Gastroesophageal sphincter (tissue), 4 donors: ENCODE data around the gene CNTNAP3. TPM values are rescaled to one million over a fixed set of nuclear protein-coding genes. Genes with fewer than 3 reads are reported as not detected.
"Not testable (repeated sequence)": the region's sequence is repeated elsewhere in the genome, so short reads cannot be mapped to it uniquely, and the experiment has no call there.

Source experiments
- ATAC-seq: fragments of 150-250 bp; one replicate; pipeline ENCODE4 v1.9.1; 2016; ENCODE audit warnings: mild to moderate bottlenecking, moderate library complexity
- H3K27ac ChIP-seq, 4 donors: fragments of 200-600 bp; sonication (generic) in 3 of 4; 1 replicate in 3 of 4; 2 replicates in 1 of 4; pipeline ENCODE4 v1.5.1; 2016 to 2019
- H3K27me3 ChIP-seq: fragments of 200-600 bp; sonication (generic); one replicate; pipeline ENCODE4 v1.5.1; 2019
- H3K36me3 ChIP-seq, 2 donors: fragments of 200-600 bp; sonication (generic); one replicate each; pipeline ENCODE4 v1.5.1; 2019; ENCODE audit warnings: control low read depth in 1 of 2
- H3K4me1 ChIP-seq, 3 donors: fragments of 200-600 bp; sonication (generic); 1 replicate in 2 of 3; 2 replicates in 1 of 3; pipeline ENCODE4 v1.5.1; 2016 to 2019; ENCODE audit warnings: control low read depth in 2 of 3
- H3K4me3 ChIP-seq, 2 donors: fragments of 200-600 bp; sonication (generic); one replicate each; pipeline ENCODE4 v1.5.1; 2019; ENCODE audit warnings: mild to moderate bottlenecking in 1 of 2, moderate library complexity in 1 of 2
- H3K9me3 ChIP-seq, 3 donors: fragments of 200-600 bp; sonication (generic); one replicate each; pipeline ENCODE4 v1.5.1; 2017 to 2019; ENCODE audit warnings: control low read depth in 2 of 3
- EP300 ChIP-seq: sonication (generic); formaldehyde crosslinking; IDR thresholded peaks from one replicate; pipeline ENCODE4 v1.6.1; 2017; ENCODE audit warnings: antibody characterized with exemption, mild to moderate bottlenecking
- POLR2A ChIP-seq, 2 donors: fragments of 450-650 bp; IDR thresholded peaks; one replicate each; pipeline ENCODE4 v1.6.1; 2017; ENCODE audit warnings: antibody characterized with exemption in 2 of 2, mild to moderate bottlenecking in 2 of 2, moderate library complexity in 1 of 2
- POLR2AphosphoS5 ChIP-seq: sonication (generic); formaldehyde crosslinking; IDR thresholded peaks from one replicate; pipeline ENCODE4 v1.6.1; 2017; ENCODE audit warnings: antibody characterized with exemption
- WGBS, 2 donors: methylation state at CpG; one replicate each; pipeline ENCODE4 v1.1.5; 2018; ENCODE audit warnings: low coverage in 1 of 2; 5-methylcytosine and 5-hydroxymethylcytosine counted together
- total RNA-seq, 4 donors: library from RNA; depleted of rRNA; stranded (reverse); fragments of >200 nt; gene quantifications; one replicate each; pipeline ENCODE4 v1.1.0, GENCODE V29; 2016
- TF ChIP-seq, protein P1 (sequence below), 4 experiments: fragments of 200-600 bp in 2 of 4; fragments of 450-650 bp in 2 of 4; sonication (generic) in 1 of 4; IDR thresholded peaks; one replicate each; pipeline ENCODE4 v1.5.1; 2017 to 2019; ENCODE audit warnings: antibody characterized with exemption in 4 of 4, mild to moderate bottlenecking in 2 of 4, moderate library complexity in 2 of 4

CNTNAP3 gene
- total RNA-seq, 4 donors from 2014 or later = 31.5 to 65.1 (median 57.9) TPM

DNA sequence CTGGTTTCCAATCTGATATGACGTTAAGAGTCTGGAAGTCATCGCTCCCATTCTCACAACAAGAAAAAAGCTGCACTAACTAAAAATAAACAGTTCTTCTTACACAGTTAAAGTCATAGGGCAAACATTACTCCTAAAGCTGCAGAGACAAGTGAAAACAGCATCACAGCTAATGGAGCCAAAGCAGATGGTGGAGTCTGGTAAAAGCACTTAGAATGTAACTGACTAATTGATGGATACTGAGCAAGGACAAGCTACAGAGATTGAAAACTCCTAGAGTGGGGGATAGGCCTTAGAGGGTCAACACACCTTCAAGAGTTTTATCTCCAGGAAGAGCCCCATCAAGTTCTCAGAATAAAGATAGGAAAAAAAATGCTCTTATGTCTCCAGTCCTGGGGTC is 166.6 kb downstream of the CNTNAP3 start:
- WGBS, 2 donors = 0% methylated on average over 1 of the region's 2 CpGs; no CpG with 5 or more reads in 1 of the 2 donors
- not testable (repeated sequence) for H3K36me3 ChIP-seq, ATAC-seq, H3K27ac ChIP-seq, H3K9me3 ChIP-seq, H3K4me3 ChIP-seq, H3K4me1 ChIP-seq, H3K27me3 ChIP-seq

DNA sequence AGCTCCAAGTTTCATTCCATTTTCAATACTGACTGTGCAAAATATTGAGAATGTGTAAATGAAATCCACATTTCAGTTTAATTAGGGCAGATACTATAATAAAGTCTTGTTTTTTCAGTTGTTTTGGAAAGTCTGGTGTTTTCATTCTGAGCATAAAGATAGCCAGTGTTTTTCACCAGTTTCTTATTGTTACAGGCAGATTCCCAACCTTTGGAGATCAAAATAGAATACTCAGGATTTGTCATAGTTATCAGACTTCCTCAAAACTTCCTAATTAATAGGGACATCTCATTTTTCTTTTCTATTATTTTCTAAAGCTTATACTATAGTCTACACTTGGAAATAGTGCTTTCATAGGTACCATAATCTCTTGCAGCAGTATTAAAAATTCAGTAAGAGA is 176.2 kb downstream of the CNTNAP3 start:
- not testable (repeated sequence) for ATAC-seq, H3K9me3 ChIP-seq, H3K4me1 ChIP-seq, H3K4me3 ChIP-seq, H3K27ac ChIP-seq, H3K27me3 ChIP-seq
- H3K36me3 ChIP-seq = peaks cover 0 to 11% of the 10 kb centered on the region in 2 donors

DNA sequence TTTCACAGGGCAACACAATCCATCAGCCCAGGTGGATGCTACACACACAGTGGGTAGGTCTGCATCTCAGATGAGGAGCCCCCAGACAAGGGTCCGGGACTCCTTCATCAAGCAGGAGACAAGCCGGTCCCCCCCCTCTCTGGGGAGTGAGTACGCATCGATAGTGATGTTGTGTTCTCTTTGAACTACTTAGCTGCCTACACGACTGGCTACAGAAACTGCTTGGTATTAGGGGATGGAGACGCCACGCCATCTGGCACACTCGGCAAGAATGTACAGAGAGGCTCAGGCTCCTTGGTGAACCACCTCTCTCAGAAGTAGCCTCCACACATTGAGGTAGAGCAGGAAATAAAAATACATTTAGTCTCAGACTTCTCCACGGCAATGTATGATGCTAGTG is 179.8 kb downstream of the CNTNAP3 start:
- Histone ChIP-seq H3K36me3 (peaks cover 0 to 15% of the 10 kb centered on the region in 2 donors), H3K9me3 (no peaks in the 10 kb centered on the region), H3K27ac (no peak overlapping the region), H3K4me3 (no peak overlapping the region), H3K4me1 (no peaks in the 10 kb centered on the region), H3K27me3 (no peaks in the 10 kb centered on the region)
- ATAC-seq = no peak
- 75 to 91% methylated on average over 1 to 5 of the region's 9 CpGs for WGBS, 2 donors
- TF ChIP-seq EP300 = no peak
- TF ChIP-seq POLR2AphosphoS5 = no peak
- TF ChIP-seq POLR2A (IDR thresholded peaks at IDR 0.05) = no peak
- TF ChIP-seq, protein P1, sequence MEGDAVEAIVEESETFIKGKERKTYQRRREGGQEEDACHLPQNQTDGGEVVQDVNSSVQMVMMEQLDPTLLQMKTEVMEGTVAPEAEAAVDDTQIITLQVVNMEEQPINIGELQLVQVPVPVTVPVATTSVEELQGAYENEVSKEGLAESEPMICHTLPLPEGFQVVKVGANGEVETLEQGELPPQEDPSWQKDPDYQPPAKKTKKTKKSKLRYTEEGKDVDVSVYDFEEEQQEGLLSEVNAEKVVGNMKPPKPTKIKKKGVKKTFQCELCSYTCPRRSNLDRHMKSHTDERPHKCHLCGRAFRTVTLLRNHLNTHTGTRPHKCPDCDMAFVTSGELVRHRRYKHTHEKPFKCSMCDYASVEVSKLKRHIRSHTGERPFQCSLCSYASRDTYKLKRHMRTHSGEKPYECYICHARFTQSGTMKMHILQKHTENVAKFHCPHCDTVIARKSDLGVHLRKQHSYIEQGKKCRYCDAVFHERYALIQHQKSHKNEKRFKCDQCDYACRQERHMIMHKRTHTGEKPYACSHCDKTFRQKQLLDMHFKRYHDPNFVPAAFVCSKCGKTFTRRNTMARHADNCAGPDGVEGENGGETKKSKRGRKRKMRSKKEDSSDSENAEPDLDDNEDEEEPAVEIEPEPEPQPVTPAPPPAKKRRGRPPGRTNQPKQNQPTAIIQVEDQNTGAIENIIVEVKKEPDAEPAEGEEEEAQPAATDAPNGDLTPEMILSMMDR (IDR thresholded peaks at IDR 0.05) = no peak

DNA sequence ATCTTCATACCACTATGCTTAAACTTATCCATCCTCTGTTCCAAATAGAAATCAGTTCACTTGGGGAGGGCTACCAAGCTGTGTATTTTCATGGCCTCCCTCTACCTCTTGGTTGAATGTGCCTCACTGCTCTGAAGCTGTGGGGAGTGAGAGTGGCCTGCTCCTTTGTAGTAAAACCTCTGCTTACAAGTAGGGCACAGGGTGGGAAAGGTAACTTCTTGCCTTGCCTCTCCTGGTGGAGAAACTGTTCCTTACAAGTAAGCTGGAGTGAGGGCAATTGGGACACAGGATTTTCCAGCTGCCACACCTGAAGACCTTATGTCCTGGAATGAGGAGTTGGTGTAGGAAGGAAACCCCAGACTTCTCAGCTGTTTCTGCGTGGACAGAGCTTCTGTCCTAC is 190.8 kb downstream of the CNTNAP3 start:
- ATAC-seq, H3K27ac ChIP-seq, H3K4me1 ChIP-seq, H3K36me3 ChIP-seq, H3K27me3 ChIP-seq, H3K9me3 ChIP-seq, H3K4me3 ChIP-seq: not testable (repeated sequence)
- no CpG with 5 or more reads among the region's 1 CpG for WGBS, 2 donors

DNA sequence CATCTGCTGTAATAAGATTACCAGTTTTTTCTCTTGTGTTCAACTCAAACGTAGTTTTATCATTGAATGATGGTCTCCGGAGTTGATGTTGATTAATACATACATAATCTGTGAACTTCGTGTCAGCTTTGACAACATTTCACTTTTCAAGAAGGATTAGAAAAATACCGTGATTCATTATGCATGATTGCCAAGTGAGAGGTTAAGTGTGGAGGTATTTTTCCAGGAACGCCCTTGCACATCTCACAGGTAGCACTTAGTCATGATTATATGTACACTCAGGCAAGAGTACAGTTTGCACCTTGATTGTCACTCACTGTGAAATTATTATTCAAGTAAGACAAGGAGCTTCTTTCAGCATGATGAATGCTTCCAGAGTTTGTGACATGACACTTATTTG is 202.7 kb downstream of the CNTNAP3 start:
- not testable (repeated sequence) for H3K27me3 ChIP-seq, H3K4me3 ChIP-seq, ATAC-seq, H3K4me1 ChIP-seq, H3K9me3 ChIP-seq, H3K36me3 ChIP-seq, H3K27ac ChIP-seq
- 80 to 85% methylated on average over 5 of the region's 5 CpGs for WGBS, 2 donors

DNA sequence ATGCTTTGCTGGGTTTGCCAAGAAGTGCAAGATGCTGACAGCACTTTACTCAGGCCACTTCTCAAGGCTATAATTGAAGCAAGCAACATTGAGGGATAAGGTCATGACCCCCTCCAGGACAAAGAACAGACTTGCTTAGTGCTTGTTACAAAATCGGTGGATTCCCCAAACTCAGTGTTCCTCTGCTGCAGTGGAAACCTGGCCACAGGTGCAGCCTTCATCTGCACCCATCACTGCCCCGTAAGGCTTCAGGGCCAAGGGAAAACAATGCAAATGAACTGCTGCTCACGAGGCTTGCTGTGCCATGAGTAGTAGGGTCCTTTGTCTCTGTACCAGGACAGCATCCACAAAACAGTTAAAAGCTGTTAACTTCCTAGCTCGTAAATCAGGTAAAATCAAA is 205.4 kb downstream of the CNTNAP3 start:
- 60 to 94% methylated on average over 2 to 4 of the region's 4 CpGs for WGBS, 2 donors
- H3K27ac ChIP-seq, ATAC-seq: not testable (repeated sequence)

DNA sequence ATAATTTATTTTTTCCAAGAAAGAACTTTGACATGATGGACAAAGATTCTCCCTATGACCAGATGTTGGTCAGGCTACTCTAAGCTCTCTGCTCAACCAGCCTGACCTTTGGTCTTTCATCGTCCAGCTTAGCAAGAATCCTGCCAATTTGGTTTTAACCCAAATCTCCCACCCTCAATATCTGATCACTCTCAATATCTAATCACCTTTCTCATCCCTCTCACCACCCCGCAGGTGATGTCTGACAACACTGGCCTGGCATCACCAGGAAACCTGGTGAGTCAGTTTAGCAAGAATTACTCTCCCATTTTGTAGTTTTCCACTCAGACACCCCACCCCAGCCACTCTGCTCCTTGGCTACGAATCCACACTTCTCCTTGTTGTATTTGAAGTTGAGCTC is 207.9 kb downstream of the CNTNAP3 start:
- H3K4me1 ChIP-seq, H3K27me3 ChIP-seq, ATAC-seq, H3K27ac ChIP-seq, H3K9me3 ChIP-seq, H3K4me3 ChIP-seq, H3K36me3 ChIP-seq: not testable (repeated sequence)
- 67% methylated on average over 1 of the region's 3 CpGs; no CpG with 5 or more reads in 1 of the 2 donors for WGBS, 2 donors

More for the DNA sequence above, 205.4 kb downstream of the CNTNAP3 start:
- H3K27me3 ChIP-seq, H3K36me3 ChIP-seq, H3K4me3 ChIP-seq, H3K4me1 ChIP-seq, H3K9me3 ChIP-seq: not testable (repeated sequence)

DNA sequence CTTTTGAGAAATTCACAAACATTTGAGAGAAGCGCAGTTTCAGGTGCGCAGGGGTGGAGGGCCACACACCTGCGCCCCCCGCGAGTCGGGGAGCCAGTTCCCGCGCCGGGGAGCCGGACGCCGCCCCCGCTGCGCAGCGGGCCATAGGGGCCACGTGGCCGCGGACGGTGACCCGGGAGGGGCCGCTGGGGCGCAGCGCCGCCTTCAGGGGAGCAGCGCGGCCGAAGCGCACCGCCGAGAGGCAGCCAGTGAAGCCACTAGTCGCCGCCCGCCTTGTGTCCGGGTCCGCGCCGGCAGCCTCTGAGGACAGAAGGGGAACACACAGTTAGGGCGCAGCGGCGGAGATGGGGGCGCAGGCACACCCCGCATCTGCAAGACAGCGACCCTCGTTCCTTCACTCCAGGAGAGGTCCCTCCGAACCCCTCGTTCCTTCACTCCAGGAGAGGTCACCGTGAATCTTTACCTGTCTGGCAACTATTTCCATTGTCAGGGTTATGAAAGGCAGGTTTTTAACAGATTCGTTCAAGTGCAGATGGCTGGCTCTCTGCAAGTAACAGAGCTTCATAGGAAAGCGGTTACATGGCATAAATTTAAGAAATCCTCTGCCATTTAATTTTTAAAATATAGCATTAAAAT is 209.2 kb downstream of the CNTNAP3 start:
- ATAC-seq = peak; percentile 64
- TF ChIP-seq, protein P1 (IDR thresholded peaks at IDR 0.05) = peak in 1 of 4 experiments; percentile 50
- not testable (repeated sequence) for H3K36me3 ChIP-seq, H3K27me3 ChIP-seq, H3K9me3 ChIP-seq, H3K4me1 ChIP-seq, H3K27ac ChIP-seq
- peak overlapping the region in 1 of 2 donors; percentile 18 for H3K4me3 ChIP-seq
- 17 to 34% methylated on average over 12 to 17 of the region's 49 CpGs for WGBS, 2 donors

DNA sequence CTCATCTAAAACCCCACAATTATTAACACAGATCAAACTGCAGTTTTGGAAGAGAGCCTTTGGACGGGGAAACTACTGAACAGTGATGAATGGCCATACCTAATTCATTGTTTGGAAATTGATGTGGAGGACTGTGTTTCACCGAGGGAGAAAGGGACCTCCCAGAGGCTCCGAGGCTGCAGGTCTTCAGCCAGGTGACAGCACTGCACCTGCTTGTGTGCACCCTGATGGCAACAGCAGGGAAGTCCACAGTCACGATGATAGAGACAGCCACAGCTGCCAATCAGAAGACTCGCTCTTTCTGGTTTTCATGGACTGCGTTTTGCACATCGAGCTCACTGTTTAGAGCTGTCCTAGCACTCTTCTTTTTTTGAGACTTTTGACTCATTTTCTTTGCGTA is 214.4 kb downstream of the CNTNAP3 start:
- 69 to 71% methylated on average over 3 to 5 of the region's 8 CpGs for WGBS, 2 donors
- not testable (repeated sequence) for ATAC-seq, H3K4me1 ChIP-seq, H3K4me3 ChIP-seq, H3K9me3 ChIP-seq, H3K27ac ChIP-seq, H3K36me3 ChIP-seq, H3K27me3 ChIP-seq

DNA sequence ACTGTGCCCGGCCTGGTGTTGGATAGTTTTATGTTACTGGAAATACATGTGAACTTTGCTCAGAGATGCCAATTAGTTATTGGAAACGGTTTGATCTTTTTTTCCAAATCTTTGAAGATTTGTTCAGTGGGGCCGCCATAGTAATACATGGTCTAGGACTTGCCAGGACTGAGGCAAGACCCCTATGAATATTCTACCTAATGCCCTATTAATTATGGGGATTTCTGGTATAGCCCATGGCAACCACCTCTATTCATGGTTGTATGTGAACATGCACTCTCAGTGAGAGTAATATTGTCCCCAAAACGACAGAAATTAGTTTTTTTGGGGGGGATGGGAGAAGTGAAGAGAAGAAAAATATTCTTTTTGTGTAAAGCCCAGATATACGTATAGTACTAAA is 220.3 kb downstream of the CNTNAP3 start:
- not testable (repeated sequence) for H3K4me3 ChIP-seq, H3K36me3 ChIP-seq, H3K27me3 ChIP-seq, H3K4me1 ChIP-seq, H3K27ac ChIP-seq, H3K9me3 ChIP-seq
- WGBS, 2 donors = 85 to 90% methylated on average over 5 of the region's 5 CpGs
- peak; percentile 10 for ATAC-seq

DNA sequence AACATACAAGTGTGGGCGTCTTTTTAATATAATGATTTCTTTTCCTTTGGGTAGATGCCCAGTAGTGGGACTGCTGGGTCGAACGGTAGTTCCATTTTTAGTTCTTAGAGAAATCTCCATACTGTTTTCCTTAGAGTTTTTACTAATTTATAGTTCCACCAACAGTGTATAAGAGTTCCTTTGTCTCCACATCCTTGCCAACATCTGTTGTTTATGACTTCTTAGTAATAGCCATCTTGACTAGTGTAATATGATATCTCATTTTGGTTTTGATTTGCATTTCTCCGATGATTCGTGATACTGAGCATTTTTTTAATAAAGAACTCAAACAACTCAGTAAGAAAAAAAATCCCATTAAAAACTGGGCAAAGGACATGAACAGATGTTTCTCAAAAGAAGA is 225.0 kb downstream of the CNTNAP3 start:
- WGBS, 2 donors = 53 to 65% methylated on average over 5 of the region's 5 CpGs

DNA sequence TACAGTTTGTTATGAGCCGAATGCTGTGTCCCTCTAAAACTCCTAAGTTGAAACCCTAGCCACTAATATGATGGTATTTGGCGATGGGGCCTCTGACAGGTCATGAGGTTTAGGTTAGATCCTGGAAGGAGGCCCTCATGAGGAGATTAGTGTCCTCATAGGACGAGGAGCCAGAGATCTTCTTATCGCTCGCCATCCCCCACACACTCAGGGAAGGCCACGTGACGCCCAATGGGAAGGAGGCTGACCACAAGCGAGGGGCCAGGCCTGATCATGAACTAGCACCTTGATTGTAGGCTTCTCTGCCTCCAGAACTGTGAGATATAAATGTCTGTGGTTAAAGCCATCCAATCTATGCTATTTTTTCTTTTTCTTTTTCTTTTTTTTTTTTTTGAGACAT is 233.5 kb downstream of the CNTNAP3 start:
- ATAC-seq = not testable (repeated sequence)

More for the DNA sequence above, 225.0 kb downstream of the CNTNAP3 start:
- not testable (repeated sequence) for H3K27me3 ChIP-seq, H3K4me3 ChIP-seq, ATAC-seq, H3K27ac ChIP-seq, H3K9me3 ChIP-seq, H3K4me1 ChIP-seq, H3K36me3 ChIP-seq

More for the DNA sequence above, 233.5 kb downstream of the CNTNAP3 start:
- H3K9me3 ChIP-seq, H3K4me1 ChIP-seq, H3K27ac ChIP-seq, H3K27me3 ChIP-seq, H3K36me3 ChIP-seq, H3K4me3 ChIP-seq: not testable (repeated sequence)
- 87% methylated on average over 7 of the region's 8 CpGs; no CpG with 5 or more reads in 1 of the 2 donors for WGBS, 2 donors
